Loucy (cell line): ENCODE data around the gene LATS1.

Experiments
- CTCF ChIP-seq: fragments of 200-600 bp; sonication (generic); conservative IDR thresholded peaks from 2 replicates; pipeline ENCODE4 v1.5.1; 2014; ENCODE audit warnings: mild to moderate bottlenecking, antibody characterized with exemption, low read length
- EZH2phosphoT487 ChIP-seq: fragments of 200-600 bp; IDR thresholded peaks from 2 replicates; pipeline ENCODE4 v1.6.1; 2018; ENCODE audit warnings: antibody characterized with exemption, mild to moderate bottlenecking, moderate library complexity, borderline replicate concordance

DNA sequence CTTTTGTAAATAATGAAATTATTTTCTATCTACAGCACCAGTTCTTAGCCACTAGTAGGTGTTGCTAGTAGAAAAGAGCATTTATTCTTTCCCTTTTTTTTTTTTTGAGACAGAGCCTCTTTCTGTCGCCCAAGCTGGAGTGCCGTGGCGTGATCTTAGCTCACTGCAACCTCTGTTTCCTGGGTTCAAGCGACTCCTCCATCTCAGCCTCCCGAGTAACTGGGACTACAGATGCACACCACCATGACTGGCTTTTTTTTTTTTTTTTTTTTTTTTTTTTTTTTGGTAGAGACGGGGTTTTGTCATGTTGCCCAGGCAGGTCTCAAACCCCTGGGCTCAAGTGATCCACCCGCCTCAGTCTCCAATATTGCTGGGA, 38.3 kb upstream of the LATS1 start:
- no peak for TF ChIP-seq CTCF
- TF ChIP-seq EZH2phosphoT487, result no peak
